H54 (cell line): ENCODE measurements around the gene EML1.
A peak's percentile ranks its signal among the peaks of the same experiment; 100 is the strongest.

Experiments used
- DNase-seq: peaks from one replicate; pipeline ENCODE4 v3.0.0; 2011; ENCODE audit warnings: low spot score, mixed read lengths; ENCODE audit not compliant: insufficient read length
- FAIRE-seq: peaks from 3 replicates; lab custom pipeline; 2011; peaks lifted over from hg19 to GRCh38; lab: Jason Lieb, UNC
- POLR2A ChIP-seq: IDR thresholded peaks from 2 replicates; pipeline ENCODE4 v1.6.1; 2011; ENCODE audit warnings: low read depth, mild to moderate bottlenecking, low read length

EML1 gene

GRCh38 chr14:99793213-99794150 lies at the start of gene EML1:
TSS of gene EML1 (plus strand) at chr14:99793413. CDS start at chr14:99793477, 64 bp downstream.
- TF ChIP-seq POLR2A: peak; percentile 60
- DNase-seq (peak; percentile 91), FAIRE-seq (no peak)

DNA sequence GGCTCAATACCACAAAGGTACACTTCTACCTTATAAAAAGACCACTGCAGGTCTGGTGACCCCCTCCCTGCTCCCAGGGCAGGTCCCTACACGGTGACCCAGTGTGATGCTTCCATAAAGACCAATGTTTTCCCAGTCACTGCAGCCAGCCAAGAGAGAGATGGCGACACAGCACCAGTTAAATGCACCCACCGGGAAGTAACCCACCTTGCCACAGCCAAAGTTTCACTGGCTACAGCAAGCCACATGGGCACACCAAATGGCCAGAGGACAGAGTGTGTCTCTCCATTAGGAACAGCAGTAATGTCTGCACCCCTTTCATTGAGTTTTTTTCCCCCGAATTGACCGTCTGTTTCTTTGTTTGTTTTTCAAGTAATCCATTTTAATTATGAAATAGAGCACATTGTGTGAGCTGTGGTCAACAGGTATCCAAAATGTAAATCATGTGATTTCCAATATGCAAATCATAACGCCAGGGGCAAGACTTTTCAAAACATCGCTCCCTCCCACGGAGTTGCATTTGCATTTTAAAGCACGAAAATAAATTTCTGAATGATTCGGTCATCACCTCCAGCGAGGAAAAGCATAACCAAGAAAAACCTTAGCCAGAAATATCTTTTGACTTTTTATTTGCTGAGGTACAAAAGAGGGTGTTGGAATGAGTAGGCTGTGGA lies 48.9 kb upstream of the EML1 start:
- DNase-seq (no peak), FAIRE-seq (no peak)

GRCh38 chr14:99744873-99745224 lies 48.4 kb upstream of the EML1 start:
- FAIRE-seq (no peak), DNase-seq (no peak)
- TF ChIP-seq POLR2A: no peak

More for the DNA sequence above, 48.9 kb upstream of the EML1 start:
- no peak for TF ChIP-seq POLR2A

- FAIRE-seq: no peak
- no peak for DNase-seq
- no peak for TF ChIP-seq POLR2A
These were observed 47.8 kb upstream of the EML1 start for GRCh38 chr14:99745307-99745951.

DNA sequence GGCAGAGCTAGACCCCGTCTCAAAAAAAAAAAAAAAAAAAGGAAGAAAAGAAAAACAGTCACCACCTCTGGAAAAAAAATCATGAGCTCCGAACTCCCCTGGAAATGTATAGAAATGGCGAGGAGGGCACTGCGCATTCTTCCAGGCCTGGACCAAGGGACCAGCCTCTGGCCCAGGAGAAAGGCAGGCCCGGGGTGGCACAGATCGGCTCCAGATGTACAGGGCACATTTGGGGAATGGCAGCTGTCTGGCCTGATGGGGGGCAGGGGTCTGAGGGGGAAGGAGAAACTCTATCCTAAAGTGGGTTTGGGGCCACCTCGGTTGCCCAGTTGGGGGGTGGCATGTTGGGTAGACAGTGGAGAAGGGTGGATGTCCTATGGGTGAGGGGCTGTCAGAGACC lies 46.0 kb upstream of the EML1 start:
- no peak for FAIRE-seq

DNA sequence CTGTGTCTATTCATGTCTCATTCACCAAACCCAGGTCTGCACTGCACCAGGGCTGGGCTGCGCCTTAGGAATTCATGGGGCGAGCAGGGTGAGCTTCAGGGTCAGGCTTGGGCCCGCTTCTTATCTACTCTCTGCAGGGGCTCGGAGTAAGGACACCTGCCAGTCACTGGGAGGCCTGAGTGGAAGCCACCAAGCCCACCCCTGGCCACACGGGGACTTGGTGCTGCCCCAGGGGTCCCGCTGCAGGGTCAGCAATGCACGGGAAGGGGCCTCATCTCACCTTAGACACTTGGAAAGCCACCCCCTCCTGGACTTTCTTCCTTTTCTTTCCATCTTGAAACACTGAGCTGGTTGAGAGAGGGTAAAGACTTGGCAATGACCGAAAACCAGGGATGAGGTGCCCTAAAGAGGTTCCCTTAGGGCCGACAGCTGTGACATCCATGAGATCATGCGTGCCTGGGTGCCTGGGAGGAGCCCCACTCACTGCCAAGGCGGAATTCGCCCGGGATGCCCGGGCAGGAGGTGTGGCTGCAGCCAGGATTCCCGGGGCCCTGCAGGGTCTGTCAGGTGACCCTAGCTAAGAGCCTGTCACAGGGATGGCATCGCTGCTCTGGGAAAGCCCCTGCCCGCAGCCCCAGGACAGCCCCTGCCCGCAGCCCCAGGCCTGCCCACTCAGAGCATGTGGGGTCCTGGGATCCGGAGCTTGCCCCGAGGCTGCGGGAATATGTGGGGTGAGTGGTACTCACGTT lies 45.5 kb upstream of the EML1 start:
- no peak for DNase-seq
- FAIRE-seq: no peak
- TF ChIP-seq POLR2A: no peak

More for the DNA sequence above, 46.0 kb upstream of the EML1 start:
- TF ChIP-seq POLR2A: no peak
- DNase-seq: no peak

DNA sequence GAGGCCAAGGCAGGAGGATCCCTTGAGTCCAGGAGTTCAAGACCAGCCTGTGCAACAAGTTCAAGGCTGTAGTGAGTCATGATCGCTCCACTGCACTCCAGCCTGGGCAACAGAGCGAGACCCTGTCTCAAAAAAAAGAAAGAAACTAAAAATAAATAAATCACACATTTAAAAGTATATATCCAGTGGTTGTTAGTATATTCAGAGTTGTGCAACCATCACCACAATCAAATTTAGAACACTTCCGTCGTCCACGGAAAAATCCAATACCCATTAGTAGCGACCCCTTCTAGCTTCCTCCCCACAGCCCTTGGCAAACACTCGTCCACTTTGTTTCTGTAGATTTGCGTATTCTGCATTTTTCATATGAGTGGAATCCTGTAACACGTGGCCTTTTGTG lies 44.7 kb upstream of the EML1 start:
- no peak for FAIRE-seq
- DNase-seq: no peak
- TF ChIP-seq POLR2A: no peak

- no peak for TF ChIP-seq POLR2A
- FAIRE-seq (no peak), DNase-seq (no peak)
These were observed 44.1 kb upstream of the EML1 start for GRCh38 chr14:99749142-99749541.

- FAIRE-seq (no peak), DNase-seq (no peak)
- no peak for TF ChIP-seq POLR2A
These were observed 43.2 kb upstream of the EML1 start for GRCh38 chr14:99749763-99750715.

- DNase-seq (no peak), FAIRE-seq (no peak)
- no peak for TF ChIP-seq POLR2A
These were observed 42.3 kb upstream of the EML1 start for GRCh38 chr14:99750746-99751450.

- no peak for DNase-seq
- no peak for TF ChIP-seq POLR2A
- FAIRE-seq: no peak
These were observed 41.4 kb upstream of the EML1 start for GRCh38 chr14:99751539-99752485.
